Memory B cell (primary cell): ENCODE data around the gene NKAIN2.

Experiments used
- ATAC-seq: fragments of 150-1000 bp; cut with Tn5 transposase; 2 replicates; pipeline ENCODE4 v1.10.0; 2021; ENCODE audit warnings: low read depth, mild to moderate bottlenecking, moderate library complexity
- DNase-seq, 2 donors: peaks; one replicate each; pipeline ENCODE4 v3.0.0; 2022; ENCODE audit warnings: low spot score in 2 of 2
- H3K27ac Mint-ChIP-seq: one replicate; pipeline ENCODE4 v1.8.0; 2022; ENCODE audit warnings: mild to moderate bottlenecking, moderate library complexity, mixed read lengths
- H3K27me3 Mint-ChIP-seq: one replicate; pipeline ENCODE4 v1.8.0; 2022; ENCODE audit warnings: mixed read lengths
- H3K36me3 Mint-ChIP-seq: one replicate; pipeline ENCODE4 v1.8.0; 2022; ENCODE audit warnings: mild to moderate bottlenecking, mixed read lengths
- H3K4me1 Mint-ChIP-seq: one replicate; pipeline ENCODE4 v1.8.0; 2022; ENCODE audit warnings: mixed read lengths
- H3K4me3 Mint-ChIP-seq: one replicate; pipeline ENCODE4 v1.8.0; 2022; ENCODE audit warnings: mild to moderate bottlenecking, moderate library complexity, mixed read lengths
- H3K9me3 Mint-ChIP-seq: one replicate; pipeline ENCODE4 v1.8.0; 2022; ENCODE audit warnings: mixed read lengths

The NKAIN2 gene

DNA sequence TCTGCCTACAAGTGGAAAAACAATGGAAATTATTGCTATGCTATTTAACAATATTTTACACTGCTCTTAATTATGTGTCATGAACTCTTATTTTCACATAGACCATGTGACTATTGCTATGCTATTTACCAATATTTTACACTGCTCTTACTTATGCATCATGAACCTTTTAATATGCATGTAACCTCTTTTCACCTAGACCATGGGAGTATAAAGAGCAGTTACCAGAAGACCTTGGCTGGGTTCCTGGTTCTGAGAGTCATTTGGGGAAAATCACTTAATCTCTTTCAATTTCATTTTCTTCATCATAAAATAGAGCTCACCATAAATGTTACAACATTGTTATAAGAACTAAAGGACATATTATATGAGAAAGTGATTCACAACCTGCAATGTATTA lies 934.8 kb downstream of the NKAIN2 start:
- no peak overlapping the region for H3K4me3 Mint-ChIP-seq
- H3K27me3 Mint-ChIP-seq, result no peaks in the 10 kb centered on the region
- H3K9me3 Mint-ChIP-seq, result peaks cover under 1% of the 10 kb centered on the region
- no peaks in the 10 kb centered on the region for H3K4me1 Mint-ChIP-seq
- ATAC-seq, result no peak
- no peak for DNase-seq
- H3K36me3 Mint-ChIP-seq, result no peaks in the 10 kb centered on the region
- no peak overlapping the region for H3K27ac Mint-ChIP-seq

DNA sequence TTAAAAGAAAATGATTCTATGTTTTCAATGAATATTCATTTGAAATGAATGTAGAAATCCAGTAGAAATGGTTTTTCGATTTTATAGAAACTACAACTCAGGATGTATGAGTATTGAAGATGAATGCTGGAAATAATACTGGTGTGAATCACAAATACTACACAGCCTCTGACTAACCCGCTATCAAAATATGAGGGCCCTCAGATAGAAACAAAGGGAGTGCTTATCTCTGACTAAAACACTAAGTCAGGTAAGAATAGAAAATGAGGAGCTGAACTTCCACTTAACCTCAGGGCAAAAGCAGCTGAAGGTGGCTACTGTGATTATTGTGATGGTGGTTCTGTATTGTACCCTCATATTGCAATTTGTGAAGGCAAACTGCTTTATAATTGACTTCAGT lies 937.7 kb downstream of the NKAIN2 start:
- Mint-ChIP-seq H3K27me3 (no peaks in the 10 kb centered on the region), H3K27ac (no peak overlapping the region), H3K4me1 (no peaks in the 10 kb centered on the region), H3K4me3 (no peak overlapping the region), H3K9me3 (no peaks in the 10 kb centered on the region), H3K36me3 (no peaks in the 10 kb centered on the region)
- no peak for DNase-seq
- ATAC-seq, result no peak

GRCh38 chr6:124742971-124743370 lies 939.3 kb downstream of the NKAIN2 start:
- Mint-ChIP-seq H3K4me3 (no peak overlapping the region), H3K36me3 (no peaks in the 10 kb centered on the region), H3K9me3 (no peaks in the 10 kb centered on the region), H3K4me1 (no peaks in the 10 kb centered on the region), H3K27me3 (no peaks in the 10 kb centered on the region), H3K27ac (no peak overlapping the region)
- no peak for DNase-seq
- ATAC-seq, result no peak

DNA sequence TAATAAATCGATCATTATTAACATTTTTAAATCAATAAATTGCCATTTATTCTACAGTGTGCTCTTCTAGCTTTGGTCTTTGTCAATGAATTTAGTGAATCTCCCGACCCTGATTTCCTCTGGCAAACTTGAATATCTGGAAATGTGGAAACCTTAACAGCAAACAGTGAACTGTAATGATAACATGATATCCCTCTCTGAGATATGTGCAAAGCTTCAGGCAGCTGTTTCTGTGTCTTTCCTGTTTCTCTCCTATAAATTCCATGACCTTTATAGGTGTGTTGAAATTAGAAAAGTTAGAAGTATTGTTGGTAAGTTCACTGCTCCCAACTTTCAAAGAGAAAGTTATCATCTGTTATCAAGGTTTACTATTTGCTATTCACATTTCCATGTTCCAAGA lies 939.8 kb downstream of the NKAIN2 start:
- DNase-seq, result no peak
- H3K4me3 Mint-ChIP-seq, result no peak overlapping the region
- H3K36me3 Mint-ChIP-seq, result no peaks in the 10 kb centered on the region
- H3K4me1 Mint-ChIP-seq, result no peaks in the 10 kb centered on the region
- no peak overlapping the region for H3K27ac Mint-ChIP-seq
- H3K9me3 Mint-ChIP-seq, result no peaks in the 10 kb centered on the region
- ATAC-seq, result no peak
- no peaks in the 10 kb centered on the region for H3K27me3 Mint-ChIP-seq

GRCh38 chr6:124747349-124747748 lies 943.7 kb downstream of the NKAIN2 start:
- no peaks in the 10 kb centered on the region for H3K9me3 Mint-ChIP-seq
- H3K36me3 Mint-ChIP-seq, result no peaks in the 10 kb centered on the region
- no peaks in the 10 kb centered on the region for H3K27me3 Mint-ChIP-seq
- ATAC-seq (no peak), DNase-seq (no peak)
- H3K27ac Mint-ChIP-seq, result no peak overlapping the region
- H3K4me1 Mint-ChIP-seq, result no peaks in the 10 kb centered on the region
- no peak overlapping the region for H3K4me3 Mint-ChIP-seq

GRCh38 chr6:124748778-124749177 lies 945.1 kb downstream of the NKAIN2 start:
- Mint-ChIP-seq H3K4me3 (no peak overlapping the region), H3K27ac (no peak overlapping the region), H3K27me3 (no peaks in the 10 kb centered on the region), H3K4me1 (no peaks in the 10 kb centered on the region), H3K36me3 (no peaks in the 10 kb centered on the region), H3K9me3 (no peaks in the 10 kb centered on the region)
- DNase-seq (no peak), ATAC-seq (no peak)

DNA sequence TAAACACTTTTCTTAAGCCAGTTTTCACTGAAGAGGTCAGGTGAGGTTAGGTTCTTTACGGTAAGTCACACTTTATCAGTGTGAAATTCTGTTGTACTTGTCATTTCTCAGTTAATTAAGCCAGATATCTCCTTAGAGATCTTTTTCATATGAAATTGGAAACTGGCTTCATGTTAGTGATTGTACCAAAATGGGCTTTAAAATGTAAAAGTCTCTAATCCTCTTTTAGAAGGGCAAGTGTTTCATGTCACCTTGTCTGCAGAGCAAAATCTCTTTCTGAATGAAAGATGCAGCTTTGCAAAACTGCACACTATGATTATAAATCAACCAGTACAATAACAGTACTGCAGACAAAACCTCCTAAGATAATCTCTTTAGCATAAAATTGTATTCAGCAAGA lies 949.3 kb downstream of the NKAIN2 start:
- H3K27me3 Mint-ChIP-seq, result no peaks in the 10 kb centered on the region
- H3K4me3 Mint-ChIP-seq, result no peak overlapping the region
- H3K4me1 Mint-ChIP-seq, result no peaks in the 10 kb centered on the region
- DNase-seq (no peak), ATAC-seq (no peak)
- H3K9me3 Mint-ChIP-seq, result peaks cover 4% of the 10 kb centered on the region
- H3K36me3 Mint-ChIP-seq, result no peaks in the 10 kb centered on the region
- H3K27ac Mint-ChIP-seq, result no peak overlapping the region

GRCh38 chr6:124753562-124754105 lies 950.0 kb downstream of the NKAIN2 start:
- no peak overlapping the region for H3K4me3 Mint-ChIP-seq
- no peak for DNase-seq
- no peaks in the 10 kb centered on the region for H3K27me3 Mint-ChIP-seq
- H3K36me3 Mint-ChIP-seq, result no peaks in the 10 kb centered on the region
- peaks cover 4% of the 10 kb centered on the region for H3K9me3 Mint-ChIP-seq
- H3K27ac Mint-ChIP-seq, result no peak overlapping the region
- ATAC-seq, result no peak
- H3K4me1 Mint-ChIP-seq, result no peaks in the 10 kb centered on the region

DNA sequence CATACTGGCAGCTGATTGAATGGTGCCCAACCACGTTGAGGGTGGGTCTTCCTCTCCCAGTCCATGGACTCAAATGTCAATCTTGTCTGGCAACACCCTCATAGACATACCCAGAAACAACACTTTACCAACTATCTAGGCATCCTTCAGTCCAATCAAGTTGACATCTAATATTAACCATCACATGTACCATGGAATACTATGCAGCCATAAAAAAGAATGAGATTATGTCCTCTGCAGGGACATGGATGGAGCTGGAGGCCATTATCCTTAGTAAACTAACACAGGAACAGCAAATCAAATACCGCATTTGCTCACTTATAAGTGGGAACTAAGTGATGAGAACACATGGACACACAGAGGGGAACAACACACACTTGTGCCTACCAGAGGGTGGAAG lies 951.7 kb downstream of the NKAIN2 start:
- Mint-ChIP-seq H3K27me3 (no peaks in the 10 kb centered on the region), H3K36me3 (no peaks in the 10 kb centered on the region), H3K4me3 (no peak overlapping the region), H3K4me1 (no peaks in the 10 kb centered on the region), H3K9me3 (peaks cover 6% of the 10 kb centered on the region), H3K27ac (no peak overlapping the region)
- DNase-seq (no peak), ATAC-seq (no peak)

DNA sequence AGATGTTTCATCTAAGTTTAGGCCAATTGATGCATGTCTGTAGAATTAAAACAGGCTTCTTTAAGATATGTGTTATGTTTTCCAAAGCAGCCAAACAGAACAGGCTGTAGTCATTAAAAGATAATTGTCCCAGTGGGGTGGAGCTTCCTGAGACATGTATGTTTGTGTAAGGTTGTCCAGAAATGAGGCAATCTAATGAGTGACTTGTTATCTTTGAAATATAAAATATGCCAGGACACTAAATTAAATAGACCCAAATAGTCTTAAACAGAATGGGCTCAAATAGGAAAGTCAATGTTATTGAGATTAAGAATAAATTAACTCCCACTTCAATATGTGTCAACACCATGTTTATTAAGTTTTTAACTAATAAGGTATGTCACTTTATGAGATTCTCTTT lies 953.9 kb downstream of the NKAIN2 start:
- Mint-ChIP-seq H3K4me1 (no peaks in the 10 kb centered on the region), H3K27ac (no peak overlapping the region), H3K36me3 (no peaks in the 10 kb centered on the region), H3K27me3 (no peaks in the 10 kb centered on the region), H3K9me3 (peaks cover 6% of the 10 kb centered on the region), H3K4me3 (no peak overlapping the region)
- DNase-seq (no peak), ATAC-seq (no peak)

DNA sequence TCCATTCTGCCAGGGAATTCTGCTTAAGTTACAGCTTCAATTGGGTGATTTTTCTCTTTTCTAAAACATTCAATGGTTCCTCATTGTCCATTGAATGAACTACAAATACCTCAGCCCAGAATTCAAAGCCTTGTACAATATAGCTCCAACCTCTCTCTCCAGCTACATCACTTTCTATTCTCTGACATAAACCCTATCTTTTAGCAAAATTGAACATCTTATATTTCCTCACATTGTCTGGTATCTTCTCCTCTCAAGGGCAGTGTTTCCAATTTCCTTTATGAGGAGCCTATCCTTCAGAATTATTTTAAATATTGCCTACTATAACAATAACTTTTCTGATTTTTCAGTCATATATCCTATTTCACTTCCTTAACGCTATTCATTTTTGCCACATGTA lies 955.0 kb downstream of the NKAIN2 start:
- DNase-seq, result no peak
- Mint-ChIP-seq H3K36me3 (no peaks in the 10 kb centered on the region), H3K9me3 (peaks cover 6% of the 10 kb centered on the region), H3K27me3 (no peaks in the 10 kb centered on the region), H3K27ac (no peak overlapping the region), H3K4me1 (no peaks in the 10 kb centered on the region), H3K4me3 (no peak overlapping the region)
- no peak for ATAC-seq

GRCh38 chr6:124765280-124765679 lies 961.6 kb downstream of the NKAIN2 start:
- no peak for DNase-seq
- no peaks in the 10 kb centered on the region for H3K36me3 Mint-ChIP-seq
- H3K4me3 Mint-ChIP-seq, result no peak overlapping the region
- no peak for ATAC-seq
- no peaks in the 10 kb centered on the region for H3K27me3 Mint-ChIP-seq
- no peak overlapping the region for H3K27ac Mint-ChIP-seq
- no peaks in the 10 kb centered on the region for H3K9me3 Mint-ChIP-seq
- no peaks in the 10 kb centered on the region for H3K4me1 Mint-ChIP-seq

- Mint-ChIP-seq H3K4me1 (no peaks in the 10 kb centered on the region), H3K4me3 (no peak overlapping the region), H3K27me3 (no peaks in the 10 kb centered on the region), H3K36me3 (no peaks in the 10 kb centered on the region), H3K9me3 (peaks cover 3% of the 10 kb centered on the region), H3K27ac (no peak overlapping the region)
- ATAC-seq, result no peak
- no peak for DNase-seq
Observed at GRCh38 chr6:124768224-124768623, 964.6 kb downstream of the NKAIN2 start.

- peaks cover 3% of the 10 kb centered on the region for H3K9me3 Mint-ChIP-seq
- H3K27me3 Mint-ChIP-seq, result no peaks in the 10 kb centered on the region
- no peak for ATAC-seq
- no peak for DNase-seq
- no peaks in the 10 kb centered on the region for H3K36me3 Mint-ChIP-seq
- H3K4me3 Mint-ChIP-seq, result no peak overlapping the region
- no peak overlapping the region for H3K27ac Mint-ChIP-seq
- H3K4me1 Mint-ChIP-seq, result no peaks in the 10 kb centered on the region
Observed at GRCh38 chr6:124769811-124770544, 966.3 kb downstream of the NKAIN2 start.

DNA sequence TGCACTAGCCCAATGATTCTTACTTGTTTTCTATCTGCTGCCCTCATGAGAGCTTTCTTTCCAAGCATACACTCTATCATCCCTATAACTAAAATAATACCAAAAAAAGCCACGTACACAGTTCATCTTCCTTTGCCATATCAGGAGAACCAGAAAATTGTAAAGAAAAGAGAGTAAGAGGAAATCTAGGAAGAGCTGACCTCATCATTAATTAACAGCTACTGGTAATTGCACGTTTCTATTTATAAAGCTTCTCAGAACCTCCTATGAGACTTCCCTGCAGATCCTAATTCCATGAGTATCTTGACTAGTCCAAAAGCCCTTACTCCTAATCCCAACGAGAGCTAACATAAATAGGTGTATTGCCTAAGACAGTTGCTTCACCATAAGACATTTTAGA lies 967.1 kb downstream of the NKAIN2 start:
- Mint-ChIP-seq H3K9me3 (peaks cover 3% of the 10 kb centered on the region), H3K4me3 (no peak overlapping the region), H3K27ac (no peak overlapping the region), H3K36me3 (no peaks in the 10 kb centered on the region), H3K4me1 (no peaks in the 10 kb centered on the region), H3K27me3 (no peaks in the 10 kb centered on the region)
- DNase-seq (no peak), ATAC-seq (no peak)
